ENCODE results near the gene DUSP8. TPM values are rescaled to one million over a fixed set of nuclear protein-coding genes. Genes with fewer than 3 reads are reported as not detected.

The DUSP8 gene
- total RNA-seq, 1 experiment from 2014 or later = 2.6 TPM

DNA sequence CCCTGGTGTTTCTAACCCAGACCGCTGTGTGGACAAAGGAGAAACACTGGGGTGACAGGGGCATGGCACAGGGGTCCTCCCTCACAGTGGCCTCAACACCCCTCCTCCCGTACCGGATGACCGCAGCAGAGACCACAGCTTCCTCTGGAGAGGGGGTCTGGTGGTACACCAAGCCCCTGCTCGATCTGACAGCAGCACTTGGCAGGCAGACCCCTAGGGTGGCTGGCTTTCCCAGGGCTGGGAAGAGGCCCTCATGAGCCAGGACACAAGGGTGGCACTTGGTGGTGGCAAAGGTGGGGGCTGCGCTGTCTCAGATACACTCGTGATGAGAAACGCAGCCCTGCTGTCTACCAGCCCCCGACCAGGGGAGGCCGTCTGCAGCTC, 38.7 kb downstream of the DUSP8 start:
- no peak overlapping the region for H3K27ac ChIP-seq
- no TSS peak for BruUV-seq (replicated peaks)
- DNase-seq = no peak
- H3K27me3 ChIP-seq (ENCODE audit: insufficient read depth, low read depth) = no peaks in the 10 kb centered on the region
- no peak overlapping the region for H3K4me3 ChIP-seq
- no peak overlapping the region for H3K4me2 ChIP-seq
- H4K20me1 ChIP-seq (ENCODE audit: insufficient read depth) = peaks cover 9% of the 10 kb centered on the region
- H3K36me3 ChIP-seq (ENCODE audit: low read depth) = no peaks in the 10 kb centered on the region
- H3K79me2 ChIP-seq (ENCODE audit: low read depth) = peaks cover 13% of the 10 kb centered on the region; the same call in 1 of the 2 replicates
- H3K9me3 ChIP-seq (ENCODE audit: insufficient read depth, low read depth) = no peaks in the 10 kb centered on the region
- ChIA-PET CTCF (no interaction called here), POLR2A (ENCODE audit: unreplicated experiment) (no interaction called here)
- no peaks in the 10 kb centered on the region for H3K9me2 ChIP-seq (ENCODE audit: insufficient read depth)
- H3F3A ChIP-seq (ENCODE audit: insufficient read depth, low read depth) = no peaks in the 10 kb centered on the region
- H2AFZ ChIP-seq = no peak overlapping the region
- intact Hi-C loops (cut with micrococcal nuclease; ENCODE audit: unreplicated experiment) = no loop called here
- no peaks in the 10 kb centered on the region for H3K4me1 ChIP-seq (replicated peaks; ENCODE audit: insufficient read depth)
- TF ChIP-seq, protein P1, sequence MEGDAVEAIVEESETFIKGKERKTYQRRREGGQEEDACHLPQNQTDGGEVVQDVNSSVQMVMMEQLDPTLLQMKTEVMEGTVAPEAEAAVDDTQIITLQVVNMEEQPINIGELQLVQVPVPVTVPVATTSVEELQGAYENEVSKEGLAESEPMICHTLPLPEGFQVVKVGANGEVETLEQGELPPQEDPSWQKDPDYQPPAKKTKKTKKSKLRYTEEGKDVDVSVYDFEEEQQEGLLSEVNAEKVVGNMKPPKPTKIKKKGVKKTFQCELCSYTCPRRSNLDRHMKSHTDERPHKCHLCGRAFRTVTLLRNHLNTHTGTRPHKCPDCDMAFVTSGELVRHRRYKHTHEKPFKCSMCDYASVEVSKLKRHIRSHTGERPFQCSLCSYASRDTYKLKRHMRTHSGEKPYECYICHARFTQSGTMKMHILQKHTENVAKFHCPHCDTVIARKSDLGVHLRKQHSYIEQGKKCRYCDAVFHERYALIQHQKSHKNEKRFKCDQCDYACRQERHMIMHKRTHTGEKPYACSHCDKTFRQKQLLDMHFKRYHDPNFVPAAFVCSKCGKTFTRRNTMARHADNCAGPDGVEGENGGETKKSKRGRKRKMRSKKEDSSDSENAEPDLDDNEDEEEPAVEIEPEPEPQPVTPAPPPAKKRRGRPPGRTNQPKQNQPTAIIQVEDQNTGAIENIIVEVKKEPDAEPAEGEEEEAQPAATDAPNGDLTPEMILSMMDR (conservative IDR thresholded peaks at IDR 0.05) = no peak
- TF ChIP-seq EZH2 (IDR thresholded peaks at IDR 0.05; ENCODE audit: low read depth) = no peak

DNA sequence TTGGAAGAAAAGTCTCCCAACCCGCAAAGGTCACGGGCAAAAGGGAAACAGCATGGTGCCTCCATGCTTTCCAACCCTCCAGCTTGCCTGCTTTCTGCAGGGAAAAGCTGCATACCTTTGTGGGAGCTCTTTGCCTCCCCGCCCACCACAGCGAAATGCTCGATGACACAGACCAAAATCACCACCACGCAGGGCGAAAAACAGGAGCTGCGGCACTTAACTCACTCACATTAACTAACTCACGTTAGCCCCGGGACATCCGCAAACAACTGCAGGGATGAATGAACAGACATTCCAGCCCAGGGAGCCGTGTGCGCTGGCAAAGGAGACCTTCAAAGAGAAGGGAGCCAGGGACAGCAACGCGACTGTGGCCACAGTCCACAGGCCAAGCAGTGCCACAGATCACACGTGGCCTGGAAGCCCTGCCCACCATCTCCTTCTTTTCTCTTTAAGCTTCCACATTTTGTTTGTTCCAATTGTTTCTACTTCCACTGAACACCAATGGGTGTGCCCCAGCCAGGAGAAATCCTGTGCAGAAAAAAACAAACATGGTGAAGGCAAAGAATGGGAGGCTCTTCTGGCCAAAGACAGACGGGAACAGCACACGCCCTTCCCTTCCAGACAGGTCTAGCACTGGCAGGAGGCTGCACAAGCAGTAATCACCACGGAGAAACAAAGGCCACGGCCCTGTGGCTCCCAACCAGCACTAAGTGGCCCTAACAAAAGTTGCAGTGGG, 39.3 kb downstream of the DUSP8 start:
- TF ChIP-seq, protein P1 (conservative IDR thresholded peaks at IDR 0.05) = no peak
- TF ChIP-seq EZH2 (IDR thresholded peaks at IDR 0.05; ENCODE audit: low read depth) = no peak
- H3F3A ChIP-seq (ENCODE audit: insufficient read depth, low read depth) = no peaks in the 10 kb centered on the region
- no peak overlapping the region for H3K4me3 ChIP-seq
- H3K27me3 ChIP-seq (ENCODE audit: insufficient read depth, low read depth) = no peaks in the 10 kb centered on the region
- BruUV-seq (replicated peaks) = no TSS peak
- no peaks in the 10 kb centered on the region for H3K9me2 ChIP-seq (ENCODE audit: insufficient read depth)
- H3K4me1 ChIP-seq (replicated peaks; ENCODE audit: insufficient read depth) = no peaks in the 10 kb centered on the region
- no peak for DNase-seq
- H2AFZ ChIP-seq = no peak overlapping the region
- intact Hi-C loops (cut with micrococcal nuclease; ENCODE audit: unreplicated experiment) = no loop called here
- H3K79me2 ChIP-seq (ENCODE audit: low read depth) = peaks cover 13% of the 10 kb centered on the region; the same call in 1 of the 2 replicates
- H3K4me2 ChIP-seq = no peak overlapping the region
- ChIA-PET POLR2A (ENCODE audit: unreplicated experiment) (no interaction called here), CTCF (no interaction called here)
- no peaks in the 10 kb centered on the region for H3K36me3 ChIP-seq (ENCODE audit: low read depth)
- peaks cover 12% of the 10 kb centered on the region for H4K20me1 ChIP-seq (ENCODE audit: insufficient read depth)
- no peaks in the 10 kb centered on the region for H3K9me3 ChIP-seq (ENCODE audit: insufficient read depth, low read depth)
- no peak overlapping the region for H3K27ac ChIP-seq

DNA sequence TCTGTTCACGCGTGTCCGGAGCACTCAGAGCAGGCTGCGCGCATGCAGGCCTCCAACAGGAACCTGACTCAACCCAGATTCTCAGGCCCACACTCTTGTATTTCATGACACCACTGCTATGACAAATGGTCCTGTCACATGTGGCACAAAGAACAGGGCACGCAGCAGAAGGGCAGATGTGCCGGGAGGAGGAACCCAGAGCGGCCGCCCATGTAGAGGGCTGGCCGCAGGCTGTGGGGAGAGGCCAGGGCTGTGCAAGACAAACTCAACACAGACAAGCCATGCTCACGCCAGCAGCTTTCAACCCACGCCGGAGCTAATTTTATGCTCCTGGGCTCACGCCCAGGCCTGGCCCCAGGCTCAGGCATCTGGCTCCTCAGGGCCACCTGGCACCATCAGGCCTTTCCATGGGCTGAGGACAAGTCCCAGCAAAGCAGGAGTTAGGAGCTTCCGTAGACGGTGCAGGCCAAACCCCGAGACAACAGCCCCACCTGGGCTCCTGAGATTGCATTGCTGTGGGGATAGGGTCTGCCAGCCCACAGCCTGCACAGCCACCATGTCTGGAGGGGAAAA, 40.0 kb downstream of the DUSP8 start:
- peaks cover 12% of the 10 kb centered on the region for H4K20me1 ChIP-seq (ENCODE audit: insufficient read depth)

More for the DNA sequence above, 40.0 kb downstream of the DUSP8 start:
- H2AFZ ChIP-seq = no peak overlapping the region
- H3K27ac ChIP-seq = no peak overlapping the region
- ChIA-PET POLR2A (ENCODE audit: unreplicated experiment) (no interaction called here), CTCF (no interaction called here)
- BruUV-seq (replicated peaks) = no TSS peak
- no peak for TF ChIP-seq EZH2 (IDR thresholded peaks at IDR 0.05; ENCODE audit: low read depth)
- TF ChIP-seq, protein P1 (conservative IDR thresholded peaks at IDR 0.05) = no peak
- H3K4me1 ChIP-seq (replicated peaks; ENCODE audit: insufficient read depth) = no peaks in the 10 kb centered on the region
- no peak for DNase-seq
- H3F3A ChIP-seq (ENCODE audit: insufficient read depth, low read depth) = no peaks in the 10 kb centered on the region
- H3K9me2 ChIP-seq (ENCODE audit: insufficient read depth) = no peaks in the 10 kb centered on the region
- H3K36me3 ChIP-seq (ENCODE audit: low read depth) = no peaks in the 10 kb centered on the region
- no peak overlapping the region for H3K4me3 ChIP-seq
- H3K27me3 ChIP-seq (ENCODE audit: insufficient read depth, low read depth) = no peaks in the 10 kb centered on the region
- intact Hi-C loops (cut with micrococcal nuclease; ENCODE audit: unreplicated experiment) = no loop called here
- H3K79me2 ChIP-seq (ENCODE audit: low read depth) = peaks cover 10% of the 10 kb centered on the region; the same call in 1 of the 2 replicates
- H3K4me2 ChIP-seq = no peak overlapping the region
- no peaks in the 10 kb centered on the region for H3K9me3 ChIP-seq (ENCODE audit: insufficient read depth, low read depth)
